SK-N-SH treated with all-trans-retinoic acid at 6 μM for 48 hours (cell line): Measurements from ENCODE around the gene RNGTT.

Experiments
- ATAC-seq: fragments of 200-7000 bp; cut with Tn5 transposase; 3 replicates; pipeline ENCODE4 v1.9.1; 2020; ENCODE audit warnings: mild to moderate bottlenecking, moderate library complexity
- ARNTL ChIP-seq: fragments of 450-650 bp; formaldehyde crosslinking; IDR thresholded peaks from 2 replicates; pipeline ENCODE4 v1.5.0; 2020; ENCODE audit warnings: low read depth, mild to moderate bottlenecking, moderate library complexity, borderline replicate concordance
- BACH2 ChIP-seq: fragments of 250-450 bp; sonication (Bioruptor Pico); IDR thresholded peaks from 2 replicates; pipeline ENCODE4 v1.9.0; 2021; ENCODE audit warnings: mild to moderate bottlenecking, borderline replicate concordance
- CREB5 ChIP-seq: fragments of 250-450 bp; sonication (Bioruptor Pico); IDR thresholded peaks from 2 replicates; pipeline ENCODE4 v1.5.1; 2020; ENCODE audit warnings: low read depth, mild to moderate bottlenecking, moderate library complexity
- CSDC2 ChIP-seq: fragments of 250-450 bp; sonication (Bioruptor Pico); IDR thresholded peaks from 2 replicates; pipeline ENCODE4 v1.5.0; 2020; ENCODE audit warnings: mild to moderate bottlenecking, moderate library complexity
- GLIS3 ChIP-seq: fragments of 250-450 bp; sonication (Bioruptor Pico); IDR thresholded peaks from 2 replicates; pipeline ENCODE4 v1.5.0; 2020; ENCODE audit warnings: mild to moderate bottlenecking, moderate library complexity
- ISL1 ChIP-seq: fragments of 250-450 bp; sonication (Bioruptor Pico); IDR thresholded peaks from 2 replicates; pipeline ENCODE4 v2.1.2; 2022; ENCODE audit warnings: mild to moderate bottlenecking, moderate library complexity
- OSR1 ChIP-seq: fragments of 250-450 bp; sonication (Bioruptor Pico); IDR thresholded peaks from 2 replicates; pipeline ENCODE4 v1.8.0; 2022; ENCODE audit warnings: moderate library complexity, mild to moderate bottlenecking, inconsistent platforms
- PATZ1 ChIP-seq: fragments of 250-450 bp; sonication (Bioruptor Pico); IDR thresholded peaks from 2 replicates; pipeline ENCODE4 v1.8.0; 2020; ENCODE audit warnings: mild to moderate bottlenecking, moderate library complexity, borderline replicate concordance
- RARB ChIP-seq: fragments of 250-450 bp; sonication (Bioruptor Pico); IDR thresholded peaks from 2 replicates; pipeline ENCODE4 v1.8.0; 2021; ENCODE audit warnings: mild to moderate bottlenecking, moderate library complexity
- SNAI2 ChIP-seq: fragments of 250-450 bp; sonication (Bioruptor Pico); IDR thresholded peaks from 2 replicates; pipeline ENCODE4 v1.5.0; 2020; ENCODE audit warnings: mild to moderate bottlenecking, moderate library complexity
- TCF4 ChIP-seq: fragments of 250-450 bp; sonication (Bioruptor Pico); IDR thresholded peaks from 2 replicates; pipeline ENCODE4 v1.8.0; 2021; ENCODE audit warnings: mild to moderate bottlenecking, moderate library complexity, borderline replicate concordance
- TOX ChIP-seq: fragments of 250-450 bp; sonication (Bioruptor Pico); IDR thresholded peaks from 2 replicates; pipeline ENCODE4 v1.8.0; 2021; ENCODE audit warnings: mild to moderate bottlenecking, moderate library complexity, borderline replicate concordance
- ZC3H10 ChIP-seq: fragments of 250-450 bp; sonication (Bioruptor Pico); IDR thresholded peaks from 2 replicates; pipeline ENCODE4 v1.5.1; 2021; ENCODE audit warnings: mild to moderate bottlenecking, moderate library complexity
- ZFP3 ChIP-seq: fragments of 250-450 bp; sonication (Bioruptor Pico); IDR thresholded peaks from 2 replicates; pipeline ENCODE4 v1.5.0; 2020; ENCODE audit warnings: mild to moderate bottlenecking, moderate library complexity
- ZFP30 ChIP-seq: fragments of 450-650 bp; formaldehyde crosslinking; IDR thresholded peaks from 2 replicates; pipeline ENCODE4 v1.5.0; 2022; ENCODE audit warnings: mild to moderate bottlenecking, moderate library complexity
- ZNF8 ChIP-seq: fragments of 450-650 bp; formaldehyde crosslinking; IDR thresholded peaks from 2 replicates; pipeline ENCODE4 v1.5.0; 2020; ENCODE audit warnings: mild to moderate bottlenecking, moderate library complexity
- TF ChIP-seq, protein P1 (sequence below): fragments of 250-450 bp; sonication (Bioruptor Pico); IDR thresholded peaks from 2 replicates; pipeline ENCODE4 v1.5.0; 2020; ENCODE audit warnings: mild to moderate bottlenecking, moderate library complexity
- TF ChIP-seq, protein P2 (sequence below): fragments of 250-450 bp; sonication (Bioruptor Pico); IDR thresholded peaks from 2 replicates; pipeline ENCODE4 v1.5.1; 2021; ENCODE audit warnings: mild to moderate bottlenecking, moderate library complexity

RNGTT gene

DNA sequence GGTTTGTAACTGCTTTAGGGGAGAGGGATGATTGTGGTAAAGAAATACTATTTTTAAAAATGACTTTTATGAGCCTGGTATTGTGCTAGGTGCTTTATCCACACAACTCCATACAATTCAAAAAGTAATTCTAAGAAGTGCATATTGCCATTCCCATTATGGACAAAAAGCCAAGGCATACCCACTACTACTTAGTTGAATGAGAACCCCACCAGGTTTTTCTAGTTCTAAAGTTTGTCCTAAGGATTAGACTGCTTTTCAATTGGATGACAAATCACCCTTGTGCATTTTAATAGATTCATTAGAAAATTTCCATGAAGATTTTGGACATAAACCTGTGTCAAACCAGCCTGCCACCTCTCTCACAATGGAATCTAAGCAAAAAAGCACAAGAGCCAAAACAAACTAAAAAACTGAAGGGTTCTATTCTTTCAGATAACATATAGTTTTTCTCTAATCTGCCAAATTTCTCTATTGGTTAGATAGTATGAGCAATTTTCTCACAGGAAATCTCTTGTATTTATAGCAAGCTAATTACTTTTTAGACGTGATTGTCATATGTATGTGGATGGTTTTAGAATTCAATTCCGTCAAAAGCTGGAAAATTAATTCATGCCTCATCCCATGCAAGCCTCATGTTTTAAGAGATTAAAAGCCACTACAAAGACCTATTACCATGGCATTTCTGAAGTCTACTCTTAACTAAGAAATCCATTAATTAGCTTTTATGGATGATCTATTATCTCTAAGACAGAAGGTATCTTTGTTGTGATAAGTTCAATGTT, 325.5 kb downstream of the RNGTT start (continued):
- TF ChIP-seq OSR1 (CRISPR knock-in tag) (no peak), ZFP3 (CRISPR knock-in tag) (no peak), CSDC2 (CRISPR knock-in tag) (no peak)

DNA sequence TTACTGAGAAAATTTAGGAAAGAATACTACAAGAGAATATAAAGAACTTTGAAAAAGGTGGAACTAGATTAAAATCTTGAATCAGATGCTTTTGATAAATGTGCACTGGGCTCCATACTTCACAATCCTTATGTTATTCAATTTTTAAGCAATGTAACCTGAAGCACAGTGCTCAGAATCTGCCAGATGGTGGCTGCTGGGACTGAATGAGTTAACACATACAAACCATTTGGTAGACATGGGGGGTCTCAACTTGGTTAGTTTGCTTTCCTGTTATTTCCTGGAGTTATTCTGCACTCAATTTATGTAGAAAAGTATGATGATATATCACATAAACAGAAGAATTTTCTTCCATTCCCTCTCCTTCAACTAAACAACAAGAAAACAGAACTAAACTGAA, 326.5 kb downstream of the RNGTT start:
- TF ChIP-seq CSDC2 (CRISPR knock-in tag) (no peak), RARB (CRISPR knock-in tag) (no peak), TOX (no peak), TCF4 (CRISPR knock-in tag) (no peak), ZC3H10 (CRISPR knock-in tag) (no peak), SNAI2 (CRISPR knock-in tag) (no peak), ARNTL (CRISPR knock-in tag) (no peak), OSR1 (CRISPR knock-in tag) (no peak), BACH2 (CRISPR knock-in tag) (no peak)
- no peak for ATAC-seq

GRCh38 chr6:88633782-88634181, 329.6 kb downstream of the RNGTT start:
- ATAC-seq: no peak
- no peak for TF ChIP-seq TCF4 (CRISPR knock-in tag)
- TF ChIP-seq CREB5 (CRISPR knock-in tag): no peak
- TF ChIP-seq RARB (CRISPR knock-in tag): no peak
- TF ChIP-seq BACH2 (CRISPR knock-in tag): no peak
- no peak for TF ChIP-seq CSDC2 (CRISPR knock-in tag)
- no peak for TF ChIP-seq GLIS3 (CRISPR knock-in tag)
- no peak for TF ChIP-seq SNAI2 (CRISPR knock-in tag)
- TF ChIP-seq TOX: no peak
- no peak for TF ChIP-seq ZC3H10 (CRISPR knock-in tag)
- TF ChIP-seq ISL1 (CRISPR knock-in tag): no peak
- TF ChIP-seq PATZ1 (CRISPR knock-in tag): no peak

- TF ChIP-seq, protein P1, sequence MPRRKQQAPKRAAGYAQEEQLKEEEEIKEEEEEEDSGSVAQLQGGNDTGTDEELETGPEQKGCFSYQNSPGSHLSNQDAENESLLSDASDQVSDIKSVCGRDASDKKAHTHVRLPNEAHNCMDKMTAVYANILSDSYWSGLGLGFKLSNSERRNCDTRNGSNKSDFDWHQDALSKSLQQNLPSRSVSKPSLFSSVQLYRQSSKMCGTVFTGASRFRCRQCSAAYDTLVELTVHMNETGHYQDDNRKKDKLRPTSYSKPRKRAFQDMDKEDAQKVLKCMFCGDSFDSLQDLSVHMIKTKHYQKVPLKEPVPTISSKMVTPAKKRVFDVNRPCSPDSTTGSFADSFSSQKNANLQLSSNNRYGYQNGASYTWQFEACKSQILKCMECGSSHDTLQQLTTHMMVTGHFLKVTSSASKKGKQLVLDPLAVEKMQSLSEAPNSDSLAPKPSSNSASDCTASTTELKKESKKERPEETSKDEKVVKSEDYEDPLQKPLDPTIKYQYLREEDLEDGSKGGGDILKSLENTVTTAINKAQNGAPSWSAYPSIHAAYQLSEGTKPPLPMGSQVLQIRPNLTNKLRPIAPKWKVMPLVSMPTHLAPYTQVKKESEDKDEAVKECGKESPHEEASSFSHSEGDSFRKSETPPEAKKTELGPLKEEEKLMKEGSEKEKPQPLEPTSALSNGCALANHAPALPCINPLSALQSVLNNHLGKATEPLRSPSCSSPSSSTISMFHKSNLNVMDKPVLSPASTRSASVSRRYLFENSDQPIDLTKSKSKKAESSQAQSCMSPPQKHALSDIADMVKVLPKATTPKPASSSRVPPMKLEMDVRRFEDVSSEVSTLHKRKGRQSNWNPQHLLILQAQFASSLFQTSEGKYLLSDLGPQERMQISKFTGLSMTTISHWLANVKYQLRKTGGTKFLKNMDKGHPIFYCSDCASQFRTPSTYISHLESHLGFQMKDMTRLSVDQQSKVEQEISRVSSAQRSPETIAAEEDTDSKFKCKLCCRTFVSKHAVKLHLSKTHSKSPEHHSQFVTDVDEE (CRISPR knock-in tag): no peak
- TF ChIP-seq ISL1 (CRISPR knock-in tag): no peak
- no peak for TF ChIP-seq BACH2 (CRISPR knock-in tag)
- TF ChIP-seq ZFP30 (CRISPR knock-in tag): no peak
- TF ChIP-seq CSDC2 (CRISPR knock-in tag): no peak
- no peak for TF ChIP-seq GLIS3 (CRISPR knock-in tag)
- no peak for TF ChIP-seq TOX
- no peak for TF ChIP-seq RARB (CRISPR knock-in tag)
- TF ChIP-seq, protein P2, sequence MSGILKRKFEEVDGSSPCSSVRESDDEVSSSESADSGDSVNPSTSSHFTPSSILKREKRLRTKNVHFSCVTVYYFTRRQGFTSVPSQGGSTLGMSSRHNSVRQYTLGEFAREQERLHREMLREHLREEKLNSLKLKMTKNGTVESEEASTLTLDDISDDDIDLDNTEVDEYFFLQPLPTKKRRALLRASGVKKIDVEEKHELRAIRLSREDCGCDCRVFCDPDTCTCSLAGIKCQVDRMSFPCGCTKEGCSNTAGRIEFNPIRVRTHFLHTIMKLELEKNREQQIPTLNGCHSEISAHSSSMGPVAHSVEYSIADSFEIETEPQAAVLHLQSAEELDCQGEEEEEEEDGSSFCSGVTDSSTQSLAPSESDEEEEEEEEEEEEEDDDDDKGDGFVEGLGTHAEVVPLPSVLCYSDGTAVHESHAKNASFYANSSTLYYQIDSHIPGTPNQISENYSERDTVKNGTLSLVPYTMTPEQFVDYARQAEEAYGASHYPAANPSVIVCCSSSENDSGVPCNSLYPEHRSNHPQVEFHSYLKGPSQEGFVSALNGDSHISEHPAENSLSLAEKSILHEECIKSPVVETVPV (CRISPR knock-in tag): no peak
- no peak for TF ChIP-seq ZNF8 (CRISPR knock-in tag)
- TF ChIP-seq TCF4 (CRISPR knock-in tag): no peak
- TF ChIP-seq ZFP3 (CRISPR knock-in tag): no peak
- ATAC-seq: no peak
Measured at GRCh38 chr6:88631830-88632229, 331.6 kb downstream of the RNGTT start.
